HG03565 (cell line): ENCODE measurements around the gene IMPDH1.

Experiments used
- ATAC-seq: cut with Tn5 transposase; IDR thresholded peaks from one replicate; pipeline ENCODE4 v1.9.1; 2021; ENCODE audit warnings: mild to moderate bottlenecking, moderate library complexity; ENCODE audit not compliant: unreplicated experiment

IMPDH1 gene

GRCh38 chr7:128406314-128407232 lies 3.2 kb downstream of the IMPDH1 start:
- no peak for ATAC-seq

GRCh38 chr7:128405471-128406313 lies 4.1 kb downstream of the IMPDH1 start:
- ATAC-seq: no peak

- no peak for ATAC-seq
Measured at GRCh38 chr7:128404886-128405470, 4.8 kb downstream of the IMPDH1 start.

GRCh38 chr7:128404143-128404681 lies 5.6 kb downstream of the IMPDH1 start:
- ATAC-seq: no peak

- ATAC-seq: no peak
Measured at GRCh38 chr7:128403676-128404075, 6.1 kb downstream of the IMPDH1 start.

- no peak for ATAC-seq
Measured at GRCh38 chr7:128402356-128402755, 7.4 kb downstream of the IMPDH1 start.

- no peak for ATAC-seq
Measured at GRCh38 chr7:128400566-128400965, 9.2 kb downstream of the IMPDH1 start.

GRCh38 chr7:128399991-128400390 lies 9.8 kb downstream of the IMPDH1 start:
- ATAC-seq: no peak

GRCh38 chr7:128398841-128399135 lies 11.0 kb downstream of the IMPDH1 start:
- ATAC-seq: no peak

- no peak for ATAC-seq
Measured at GRCh38 chr7:128398016-128398840, 11.6 kb downstream of the IMPDH1 start.

GRCh38 chr7:128396357-128396756 lies 13.4 kb downstream of the IMPDH1 start:
- no peak for ATAC-seq

GRCh38 chr7:128395748-128396147 lies 14.0 kb downstream of the IMPDH1 start:
- ATAC-seq: no peak

- ATAC-seq: no peak
Measured at GRCh38 chr7:128394904-128395496, 14.8 kb downstream of the IMPDH1 start.

- ATAC-seq: no peak
Measured at GRCh38 chr7:128393526-128394330, 16.1 kb downstream of the IMPDH1 start.

GRCh38 chr7:128392446-128393327 lies 17.1 kb downstream of the IMPDH1 start:
- no peak for ATAC-seq

- no peak for ATAC-seq
Measured at GRCh38 chr7:128391805-128392204, 18.0 kb downstream of the IMPDH1 start.

- no peak for ATAC-seq
Measured at GRCh38 chr7:128390871-128391565, 18.8 kb downstream of the IMPDH1 start.
